ENCODE measurements around the gene LRRC3B. TPM values are rescaled to one million over a fixed set of nuclear protein-coding genes. Genes with fewer than 3 reads are reported as not detected.

LRRC3B gene
- total and polyA plus RNA-seq, 9 donors: 0.28 to 2.5 (median 0.92) TPM

DNA sequence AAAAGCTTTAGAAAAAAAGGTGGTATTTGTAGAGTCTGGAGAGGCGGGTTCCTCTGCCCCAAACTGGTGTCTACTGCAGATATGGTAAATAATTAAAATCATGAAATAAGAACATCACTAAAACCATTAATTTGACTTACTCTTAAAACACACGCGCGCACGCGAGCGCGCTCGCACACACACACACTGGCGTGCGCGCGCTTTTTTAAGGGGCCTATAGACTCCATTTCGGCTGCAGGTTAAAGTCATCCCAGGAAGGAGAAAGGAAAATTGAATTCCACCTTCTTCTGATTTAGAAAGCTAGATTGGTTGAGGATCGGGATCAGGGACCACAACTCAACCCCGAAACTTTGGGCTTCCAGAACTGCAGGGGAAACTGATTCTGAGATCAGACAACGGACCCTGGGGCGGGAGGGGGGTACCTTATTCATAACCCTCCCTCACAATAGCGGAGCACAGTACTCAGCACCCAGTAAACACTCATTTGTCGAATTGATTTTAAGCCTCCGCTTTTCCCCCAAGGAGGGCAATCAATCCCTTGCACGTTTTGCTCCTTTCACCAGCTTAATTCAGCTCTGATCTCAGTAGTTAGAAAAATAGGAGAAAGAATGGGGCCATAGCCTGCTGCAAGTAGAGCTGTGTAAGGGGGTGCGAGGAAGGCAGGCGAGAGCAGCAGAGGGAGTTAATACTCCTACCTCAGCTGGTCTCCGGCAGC is 509 bp upstream of the LRRC3B start:
- no peak for DNase-seq
- WGBS, 3 donors: 4 to 10% (median 8%) methylated on average over 25 of the region's 25 CpGs
- H3K27ac ChIP-seq: no peak overlapping the region
- H3K36me3 ChIP-seq: no peaks in the 10 kb centered on the region
- H3K4me3 ChIP-seq: peak overlapping the region; percentile 14
- TF ChIP-seq EP300 (IDR thresholded peaks at IDR 0.05) (no peak), POLR2A (IDR thresholded peaks at IDR 0.05) (no peak)
- TF ChIP-seq, protein P1, sequence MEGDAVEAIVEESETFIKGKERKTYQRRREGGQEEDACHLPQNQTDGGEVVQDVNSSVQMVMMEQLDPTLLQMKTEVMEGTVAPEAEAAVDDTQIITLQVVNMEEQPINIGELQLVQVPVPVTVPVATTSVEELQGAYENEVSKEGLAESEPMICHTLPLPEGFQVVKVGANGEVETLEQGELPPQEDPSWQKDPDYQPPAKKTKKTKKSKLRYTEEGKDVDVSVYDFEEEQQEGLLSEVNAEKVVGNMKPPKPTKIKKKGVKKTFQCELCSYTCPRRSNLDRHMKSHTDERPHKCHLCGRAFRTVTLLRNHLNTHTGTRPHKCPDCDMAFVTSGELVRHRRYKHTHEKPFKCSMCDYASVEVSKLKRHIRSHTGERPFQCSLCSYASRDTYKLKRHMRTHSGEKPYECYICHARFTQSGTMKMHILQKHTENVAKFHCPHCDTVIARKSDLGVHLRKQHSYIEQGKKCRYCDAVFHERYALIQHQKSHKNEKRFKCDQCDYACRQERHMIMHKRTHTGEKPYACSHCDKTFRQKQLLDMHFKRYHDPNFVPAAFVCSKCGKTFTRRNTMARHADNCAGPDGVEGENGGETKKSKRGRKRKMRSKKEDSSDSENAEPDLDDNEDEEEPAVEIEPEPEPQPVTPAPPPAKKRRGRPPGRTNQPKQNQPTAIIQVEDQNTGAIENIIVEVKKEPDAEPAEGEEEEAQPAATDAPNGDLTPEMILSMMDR (IDR thresholded peaks at IDR 0.05): no peak
- intact Hi-C loops (cut with DNase I): no loop called here
- H3K4me1 ChIP-seq (ENCODE audit: insufficient read depth): no peaks in the 10 kb centered on the region
- H3K27me3 ChIP-seq: no peaks in the 10 kb centered on the region
- no peaks in the 10 kb centered on the region for H3K9me3 ChIP-seq

DNA sequence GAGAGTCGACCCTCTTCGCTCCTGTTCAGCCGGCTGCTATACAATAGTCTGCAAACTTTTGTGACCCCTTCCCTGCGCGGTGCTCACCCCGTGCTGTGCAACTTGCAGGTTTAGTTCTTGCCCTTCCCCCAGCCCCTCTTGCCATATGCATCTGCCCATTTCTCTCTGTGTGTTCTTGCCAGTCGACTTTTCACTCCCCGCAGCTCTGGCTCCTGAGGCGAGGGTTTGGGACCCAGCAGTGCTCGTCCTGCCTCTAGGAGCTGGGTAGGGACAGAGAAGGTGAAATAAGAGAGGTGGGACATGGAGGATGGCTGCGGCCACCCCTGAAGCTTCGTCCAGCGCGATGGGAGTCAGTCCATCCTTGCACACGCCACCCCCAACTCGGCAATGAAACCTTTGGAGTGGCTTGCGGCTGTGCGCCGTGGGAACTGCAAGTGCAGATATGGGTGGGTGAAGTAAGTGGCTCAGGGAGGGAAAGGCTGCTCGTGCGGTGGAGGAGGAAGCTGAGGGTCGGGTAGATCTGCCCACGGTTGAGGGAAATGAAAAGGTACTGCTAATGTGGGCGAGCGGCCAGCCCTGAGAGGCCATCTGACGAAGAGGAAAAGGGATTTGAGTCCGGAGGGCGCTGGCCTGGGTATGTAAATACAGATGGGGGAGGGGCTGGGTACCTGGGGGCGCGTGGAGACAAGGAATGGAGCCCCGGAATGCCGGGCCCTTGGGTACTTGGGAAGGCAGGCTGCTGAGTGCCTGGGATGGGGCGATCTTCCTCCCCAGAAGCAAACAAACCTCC is 1.0 kb downstream of the LRRC3B start:
- Histone ChIP-seq H3K27me3 (no peaks in the 10 kb centered on the region), H3K9me3 (no peaks in the 10 kb centered on the region), H3K4me1 (ENCODE audit: insufficient read depth) (no peaks in the 10 kb centered on the region), H3K4me3 (no peak overlapping the region), H3K27ac (no peak overlapping the region), H3K36me3 (no peaks in the 10 kb centered on the region)
- DNase-seq: no peak
- WGBS, 3 donors: 1 to 4% (median 3%) methylated on average over 33 of the region's 33 CpGs
- TF ChIP-seq POLR2A (IDR thresholded peaks at IDR 0.05): no peak
- TF ChIP-seq, protein P1 (IDR thresholded peaks at IDR 0.05): no peak
- no peak for TF ChIP-seq EP300 (IDR thresholded peaks at IDR 0.05)
- intact Hi-C loops (cut with DNase I): no loop called here

DNA sequence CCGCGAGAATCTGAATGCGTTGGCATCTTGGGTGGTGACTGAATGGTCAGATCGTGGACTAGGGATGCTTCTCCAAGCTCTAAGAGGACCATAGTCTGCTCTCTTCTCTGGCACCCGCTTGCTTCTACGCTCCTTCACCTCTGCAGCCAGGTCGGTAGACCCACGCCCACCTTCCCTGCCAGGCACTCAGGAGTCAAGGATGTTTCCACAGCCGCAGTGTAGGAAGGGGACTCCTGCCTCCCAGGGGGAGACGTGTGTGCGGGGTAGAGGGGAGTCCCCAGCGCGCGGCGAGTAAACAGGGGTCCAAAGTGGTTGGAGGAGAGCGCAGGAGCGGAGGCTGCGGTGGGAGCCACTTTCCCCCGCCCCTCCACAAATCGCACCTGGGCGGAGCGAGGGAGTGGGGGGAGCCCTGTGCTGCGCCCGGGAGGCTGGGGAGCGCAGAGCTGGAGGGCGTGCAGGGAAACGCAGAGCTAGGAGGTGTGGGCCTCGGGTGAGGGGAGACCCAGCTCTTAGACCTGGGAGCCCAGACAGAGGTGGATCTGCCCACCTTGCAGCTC is 1.7 kb downstream of the LRRC3B start:
- no peak for DNase-seq
- H3K36me3 ChIP-seq: no peaks in the 10 kb centered on the region
- intact Hi-C loops (cut with DNase I): no loop called here
- H3K27ac ChIP-seq: no peak overlapping the region
- H3K27me3 ChIP-seq: no peaks in the 10 kb centered on the region
- H3K4me3 ChIP-seq: no peak overlapping the region
- H3K4me1 ChIP-seq (ENCODE audit: insufficient read depth): no peaks in the 10 kb centered on the region
- H3K9me3 ChIP-seq: no peaks in the 10 kb centered on the region
- TF ChIP-seq EP300 (IDR thresholded peaks at IDR 0.05): no peak
- 9 to 24% (median 10%) methylated on average over 26 to 28 of the region's 28 CpGs for WGBS, 3 donors

DNA sequence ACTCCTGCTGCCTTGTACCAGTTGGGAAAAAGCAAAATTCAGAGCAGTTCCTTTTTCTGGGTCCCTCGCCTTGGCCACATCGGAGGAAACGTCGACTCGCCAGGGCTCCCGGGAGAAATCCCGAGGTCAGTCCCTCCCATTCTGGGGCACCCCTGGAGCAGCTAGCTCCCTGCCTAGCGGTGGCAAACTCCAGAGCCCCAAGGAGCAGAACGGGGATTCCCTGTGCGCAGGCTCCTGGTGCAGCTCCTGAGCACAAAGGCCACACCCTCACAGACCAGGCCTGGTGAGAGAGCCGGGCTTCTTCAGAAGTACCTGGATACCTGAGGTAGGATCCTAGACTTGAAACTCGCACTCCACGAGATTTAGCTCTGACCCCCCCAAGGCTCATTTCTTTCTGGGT is 2.6 kb downstream of the LRRC3B start:
- intact Hi-C loops (cut with DNase I): no loop called here
- H3K4me1 ChIP-seq (ENCODE audit: insufficient read depth): no peaks in the 10 kb centered on the region
- H3K27me3 ChIP-seq: no peaks in the 10 kb centered on the region
- H3K36me3 ChIP-seq: no peaks in the 10 kb centered on the region
- no peak overlapping the region for H3K4me3 ChIP-seq
- 87 to 94% (median 91%) methylated on average over 13 of the region's 13 CpGs for WGBS, 3 donors
- no peak for TF ChIP-seq POLR2A (IDR thresholded peaks at IDR 0.05)
- TF ChIP-seq, protein P1 (IDR thresholded peaks at IDR 0.05): no peak
- no peak for TF ChIP-seq EP300 (IDR thresholded peaks at IDR 0.05)
- no peak overlapping the region for H3K27ac ChIP-seq
- DNase-seq: no peak
- H3K9me3 ChIP-seq: no peaks in the 10 kb centered on the region

Data from ovary (tissue), 9 donors.